DND-41 (cell line): ENCODE results near the gene KIF20B.
"Not testable (repeated sequence)": the region's sequence is repeated elsewhere in the genome, so short reads cannot be mapped to it uniquely, and the experiment has no call there.

Experiments used
- ATAC-seq: fragments of 200-7000 bp; cut with Tn5 transposase; 3 replicates; pipeline ENCODE4 v1.9.1; 2021; ENCODE audit warnings: low read depth; ENCODE audit not compliant: insufficient read depth
- DNase-seq: peaks from one replicate; pipeline ENCODE4 v3.0.0-alpha.2; 2020
- H2AFZ ChIP-seq: 2 replicates; pipeline ENCODE4 v1.6.0; 2012; ENCODE audit warnings: low read depth, low read length
- H3K27ac ChIP-seq: 2 replicates; pipeline ENCODE4 v1.5.1; 2012; ENCODE audit warnings: low read length, inconsistent platforms
- H3K27me3 ChIP-seq: fragments of 200-600 bp; sonication (generic); 2 replicates; pipeline ENCODE4 v1.6.0; 2012; ENCODE audit warnings: low read length, mild to moderate bottlenecking, inconsistent platforms; ENCODE audit not compliant: insufficient read depth, poor library complexity
- H3K36me3 ChIP-seq: 2 replicates; pipeline ENCODE4 v1.5.1; 2012; ENCODE audit warnings: low read length, inconsistent platforms; ENCODE audit not compliant: insufficient read depth
- H3K4me1 ChIP-seq: 2 replicates; pipeline ENCODE4 v1.5.1; 2012; ENCODE audit warnings: mild to moderate bottlenecking, low read length; ENCODE audit not compliant: insufficient read depth
- H3K4me2 ChIP-seq: 2 replicates; pipeline ENCODE4 v1.6.0; 2012; ENCODE audit warnings: mild to moderate bottlenecking, moderate library complexity, low read length, inconsistent platforms; ENCODE audit not compliant: insufficient read depth
- H3K4me3 ChIP-seq, 2 experiments: fragments of 200-600 bp in 1 of 2; shearing (Covaris generic) in 1 of 2; 2 replicates each; pipeline ENCODE4 v1.5.1; 2012 to 2016; ENCODE audit warnings: inconsistent platforms in 2 of 2, low read length in 2 of 2, mild to moderate bottlenecking in 2 of 2, low read depth in 1 of 2, moderate library complexity in 1 of 2
- H3K79me2 ChIP-seq: 2 replicates; pipeline ENCODE4 v1.6.0; 2012; ENCODE audit warnings: low read length, inconsistent platforms; ENCODE audit not compliant: insufficient read depth
- H3K9ac ChIP-seq: 2 replicates; pipeline ENCODE4 v1.6.0; 2012; ENCODE audit warnings: low read depth, mild to moderate bottlenecking, inconsistent platforms, low read length, moderate library complexity
- H3K9me3 ChIP-seq: 2 replicates; pipeline ENCODE4 v1.5.1; 2012; ENCODE audit warnings: low read length, moderate library complexity, mild to moderate bottlenecking, inconsistent platforms; ENCODE audit not compliant: insufficient read depth, severe bottlenecking
- H4K20me1 ChIP-seq: 2 replicates; pipeline ENCODE4 v1.6.0; 2012; ENCODE audit warnings: low read length; ENCODE audit not compliant: insufficient read depth
- CTCF ChIP-seq: IDR thresholded peaks from 2 replicates; pipeline ENCODE4 v1.5.1; 2012; ENCODE audit warnings: borderline replicate concordance, low read length, moderate library complexity, mild to moderate bottlenecking; ENCODE audit not compliant: poor library complexity, severe bottlenecking; ENCODE audit errors: extremely low read depth
- EZH2 ChIP-seq: IDR thresholded peaks from 3 replicates; pipeline ENCODE4 v1.6.1; 2012; ENCODE audit warnings: borderline replicate concordance, low read depth, mild to moderate bottlenecking, moderate library complexity, low read length, inconsistent platforms; ENCODE audit not compliant: severe bottlenecking

KIF20B gene

DNA sequence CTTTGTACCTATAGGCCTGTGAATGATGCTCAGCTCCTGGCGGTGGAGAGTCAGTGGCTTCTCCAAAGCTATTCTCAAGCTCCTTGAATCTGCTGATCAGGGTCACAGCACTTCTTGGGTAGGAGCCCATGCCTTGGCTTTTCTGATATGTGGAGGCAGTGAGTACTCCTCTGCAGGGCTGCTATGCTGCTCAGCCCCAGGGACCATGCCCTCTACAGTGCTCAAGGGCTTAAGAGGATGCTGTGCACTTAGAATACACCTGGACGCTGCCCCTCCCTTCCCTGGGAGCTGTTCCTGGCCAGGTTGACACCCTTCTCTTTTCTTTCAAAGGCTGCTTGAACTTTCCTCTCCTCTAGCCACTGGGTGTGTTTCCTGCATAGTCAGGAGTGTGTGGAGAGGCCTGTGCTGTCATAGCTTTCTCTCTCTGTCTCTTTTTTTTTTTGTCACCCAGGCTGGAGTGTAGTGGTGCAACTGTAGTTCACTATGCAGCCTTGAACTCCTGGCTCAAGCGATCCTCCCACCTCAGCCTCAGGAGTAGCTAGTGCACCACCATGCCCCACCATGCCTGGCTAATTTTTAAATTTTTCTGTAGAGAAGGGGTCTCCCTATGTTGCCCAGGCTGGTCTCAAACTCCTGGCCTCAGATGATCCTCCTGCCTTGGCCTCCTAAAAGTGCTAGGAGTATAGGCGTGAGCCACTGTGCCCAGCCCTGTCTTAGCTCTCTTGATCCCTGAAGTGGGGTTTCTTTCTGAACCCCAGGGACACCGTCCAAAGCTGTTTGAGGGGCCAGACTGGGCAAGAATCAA is 113.9 kb downstream of the KIF20B start:
- Histone ChIP-seq H3K79me2 (no peaks in the 10 kb centered on the region), H3K36me3 (no peaks in the 10 kb centered on the region), H4K20me1 (no peaks in the 10 kb centered on the region), H3K4me1 (no peaks in the 10 kb centered on the region), H3K4me3 (no peak overlapping the region), H3K27me3 (no peaks in the 10 kb centered on the region), H2AFZ (no peak overlapping the region), H3K27ac (no peak overlapping the region), H3K9me3 (no peaks in the 10 kb centered on the region), H3K4me2 (no peak overlapping the region), H3K9ac (no peak overlapping the region)
- ATAC-seq (no peak), DNase-seq (no peak)
- no peak for TF ChIP-seq CTCF
- TF ChIP-seq EZH2 = no peak

GRCh38 chr10:89819008-89819407 is 117.6 kb downstream of the KIF20B start:
- not testable (repeated sequence) for H3K4me2 ChIP-seq, H3K4me3 ChIP-seq, H3K27ac ChIP-seq, H3K9me3 ChIP-seq, H4K20me1 ChIP-seq, H3K27me3 ChIP-seq, H3K4me1 ChIP-seq, ATAC-seq, H2AFZ ChIP-seq, DNase-seq, H3K9ac ChIP-seq, H3K79me2 ChIP-seq, H3K36me3 ChIP-seq
